AG04450 (cell line): ENCODE measurements around the gene CEP78. TPM values are rescaled to one million over a fixed set of nuclear protein-coding genes. Genes with fewer than 3 reads are reported as not detected.
"Not testable (repeated sequence)": the region's sequence is repeated elsewhere in the genome, so short reads cannot be mapped to it uniquely, and the experiment has no call there.

Experiments
- CTCF ChIA-PET: fragments of 300-600, 350-600 bp; formaldehyde crosslinking; extraction: SDS; loops from one replicate; lab custom pipeline; 2022; ENCODE audit warnings: antibody characterized with exemption, inconsistent platforms; lab: Charles Lee
- POLR2A ChIA-PET: fragments of 350-600 bp; formaldehyde crosslinking; extraction: SDS; loops from one replicate; lab custom pipeline; 2021; ENCODE audit warnings: antibody characterized with exemption, inconsistent platforms; lab: Yijun Ruan, JAX
- DNase-seq: peaks from one replicate; pipeline ENCODE4 v3.0.0-alpha.2; 2011; ENCODE audit warnings: low read depth, low spot score
- H3K27ac ChIP-seq: one replicate; pipeline ENCODE4 v1.5.1; 2012; ENCODE audit warnings: low read depth, low read length, control low read depth
- H3K27me3 ChIP-seq: one replicate; pipeline ENCODE4 v1.6.0; 2012; ENCODE audit warnings: low read length; ENCODE audit not compliant: control insufficient read depth, insufficient read depth
- H3K4me3 ChIP-seq: 2 replicates; pipeline ENCODE4 v1.5.1; 2011; ENCODE audit warnings: mild to moderate bottlenecking, low read depth, low read length, control low read depth
- H3K9me3 ChIP-seq: 2 replicates; pipeline ENCODE4 v1.5.1; 2012; ENCODE audit warnings: low read length; ENCODE audit not compliant: control insufficient read depth, insufficient read depth
- polyA plus RNA-seq: library from polyadenylated mRNA; depleted of rRNA; stranded (reverse); fragments of >200 nt; gene quantifications from 2 replicates; pipeline ENCODE4 v1.2.3, GENCODE V29; 2011
- TF ChIP-seq, protein P1 (sequence below): IDR thresholded peaks from 2 replicates; pipeline ENCODE4 v1.5.1; 2011; ENCODE audit warnings: low read depth, low read length, control low read depth, inconsistent platforms

CEP78 gene
- polyA plus RNA-seq, 1 experiment: 11.0 TPM

DNA sequence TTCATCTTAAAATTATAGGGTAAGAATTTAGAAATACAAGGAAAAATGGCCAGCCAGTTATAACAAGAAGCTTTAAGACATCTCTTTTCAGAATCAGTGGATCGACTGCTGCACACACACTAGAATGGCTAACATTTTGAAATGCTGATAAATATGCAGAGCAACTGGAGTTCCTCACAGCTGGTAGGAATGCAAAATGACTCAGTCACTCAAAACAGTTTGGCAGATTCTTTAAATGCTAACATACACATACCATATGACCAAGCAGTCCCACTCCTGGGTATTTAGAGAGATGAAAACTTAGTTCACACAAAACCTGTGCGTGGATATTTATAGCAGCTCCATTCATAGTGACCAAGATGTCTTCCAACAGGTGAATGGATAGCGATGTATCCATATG lies 37.9 kb downstream of the CEP78 start:
- Histone ChIP-seq H3K9me3 (no peaks in the 10 kb centered on the region), H3K4me3 (no peak overlapping the region), H3K27ac (no peak overlapping the region), H3K27me3 (no peaks in the 10 kb centered on the region)
- POLR2A ChIA-PET: interaction anchor here (1.9 kb wide), 1 partner anchor 23 kb away, joined by 12 read pairs; the partner anchor contains the start of gene PSAT1
- TF ChIP-seq, protein P1, sequence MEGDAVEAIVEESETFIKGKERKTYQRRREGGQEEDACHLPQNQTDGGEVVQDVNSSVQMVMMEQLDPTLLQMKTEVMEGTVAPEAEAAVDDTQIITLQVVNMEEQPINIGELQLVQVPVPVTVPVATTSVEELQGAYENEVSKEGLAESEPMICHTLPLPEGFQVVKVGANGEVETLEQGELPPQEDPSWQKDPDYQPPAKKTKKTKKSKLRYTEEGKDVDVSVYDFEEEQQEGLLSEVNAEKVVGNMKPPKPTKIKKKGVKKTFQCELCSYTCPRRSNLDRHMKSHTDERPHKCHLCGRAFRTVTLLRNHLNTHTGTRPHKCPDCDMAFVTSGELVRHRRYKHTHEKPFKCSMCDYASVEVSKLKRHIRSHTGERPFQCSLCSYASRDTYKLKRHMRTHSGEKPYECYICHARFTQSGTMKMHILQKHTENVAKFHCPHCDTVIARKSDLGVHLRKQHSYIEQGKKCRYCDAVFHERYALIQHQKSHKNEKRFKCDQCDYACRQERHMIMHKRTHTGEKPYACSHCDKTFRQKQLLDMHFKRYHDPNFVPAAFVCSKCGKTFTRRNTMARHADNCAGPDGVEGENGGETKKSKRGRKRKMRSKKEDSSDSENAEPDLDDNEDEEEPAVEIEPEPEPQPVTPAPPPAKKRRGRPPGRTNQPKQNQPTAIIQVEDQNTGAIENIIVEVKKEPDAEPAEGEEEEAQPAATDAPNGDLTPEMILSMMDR: no peak
- no peak for DNase-seq
- CTCF ChIA-PET: interaction anchor here (0.7 to 2.0 kb wide), 5 partner anchors 11 to 1373 kb away, joined by 3 to 7 read pairs (median 5); partner anchors contain the start of gene PSAT1

- H3K27me3 ChIP-seq: no peaks in the 10 kb centered on the region
- CTCF ChIA-PET: interaction anchor here (1.3 to 1.8 kb wide), 2 partner anchors 19 to 88 kb away, joined by 4 to 8 read pairs; partner anchors contain the start of gene PSAT1
- DNase-seq: no peak
- POLR2A ChIA-PET: interaction anchor here (0.6 to 1.9 kb wide), 3 partner anchors 18 to 1062 kb away, joined by 4 to 9 read pairs (median 4); partner anchors contain the start of gene PSAT1
- H3K9me3 ChIP-seq: no peaks in the 10 kb centered on the region
- TF ChIP-seq, protein P1: no peak
- no peak overlapping the region for H3K27ac ChIP-seq
- H3K4me3 ChIP-seq: no peak overlapping the region
These were observed 42.4 kb downstream of the CEP78 start for GRCh38 chr9:78278177-78278777.

GRCh38 chr9:78278801-78279200 lies 42.9 kb downstream of the CEP78 start:
- Histone ChIP-seq H3K27ac (no peak overlapping the region), H3K9me3 (no peaks in the 10 kb centered on the region), H3K27me3 (no peaks in the 10 kb centered on the region), H3K4me3 (no peak overlapping the region)
- TF ChIP-seq, protein P1: no peak
- ChIA-PET CTCF (interaction anchor here (1.3 to 1.8 kb wide), 2 partner anchors 19 to 88 kb away, joined by 4 to 8 read pairs; partner anchors contain the start of gene PSAT1), POLR2A (interaction anchor here (0.6 to 1.9 kb wide), 3 partner anchors 18 to 1061 kb away, joined by 4 to 9 read pairs (median 4); partner anchors contain the start of gene PSAT1)
- no peak for DNase-seq

DNA sequence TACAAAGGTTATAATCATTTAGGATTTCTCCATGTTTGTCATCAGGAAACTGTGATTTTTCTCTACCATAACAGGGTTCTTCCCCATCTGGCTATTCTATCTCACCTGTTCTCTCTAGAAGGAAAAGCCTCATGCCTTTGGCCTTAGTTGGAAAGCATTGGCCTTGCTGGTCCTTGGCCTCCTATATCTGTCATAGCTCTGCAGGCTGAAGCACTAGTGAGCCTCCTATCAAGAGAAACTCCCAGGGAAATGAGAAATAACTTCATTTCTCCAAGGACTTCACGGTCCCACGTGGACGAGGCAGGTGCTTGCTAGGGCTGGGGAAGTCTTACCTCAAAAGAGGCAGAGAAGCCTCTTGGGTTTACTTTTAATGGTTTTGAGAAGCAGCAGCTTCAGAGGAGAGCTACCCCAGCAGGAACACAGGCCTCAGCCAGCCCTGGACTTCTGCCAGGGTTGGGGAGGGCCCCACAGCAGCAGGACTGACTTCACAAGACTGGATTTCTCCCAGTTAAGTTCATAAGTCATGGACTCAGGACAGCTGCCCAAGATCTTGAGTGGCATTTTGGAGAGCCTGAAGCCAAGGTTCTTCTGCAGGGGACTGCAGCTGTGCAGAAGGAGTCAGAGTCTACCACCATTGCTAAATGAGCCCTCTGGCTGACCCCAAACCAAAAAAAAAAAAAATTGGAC lies 45.2 kb downstream of the CEP78 start:
- no peak for DNase-seq
- POLR2A ChIA-PET: interaction anchor here (0.5 to 1.9 kb wide), 4 partner anchors 15 to 34 kb away, joined by 3 to 10 read pairs (median 3); partner anchors contain the start of gene PSAT1
- CTCF ChIA-PET: interaction anchor here (0.6 to 0.9 kb wide), 2 partner anchors 15 to 16 kb away, joined by 3 read pairs; partner anchors contain the start of gene PSAT1
- Histone ChIP-seq H3K27me3 (no peaks in the 10 kb centered on the region), H3K4me3 (no peak overlapping the region), H3K27ac (no peak overlapping the region), H3K9me3 (no peaks in the 10 kb centered on the region)
- TF ChIP-seq, protein P1: no peak

DNA sequence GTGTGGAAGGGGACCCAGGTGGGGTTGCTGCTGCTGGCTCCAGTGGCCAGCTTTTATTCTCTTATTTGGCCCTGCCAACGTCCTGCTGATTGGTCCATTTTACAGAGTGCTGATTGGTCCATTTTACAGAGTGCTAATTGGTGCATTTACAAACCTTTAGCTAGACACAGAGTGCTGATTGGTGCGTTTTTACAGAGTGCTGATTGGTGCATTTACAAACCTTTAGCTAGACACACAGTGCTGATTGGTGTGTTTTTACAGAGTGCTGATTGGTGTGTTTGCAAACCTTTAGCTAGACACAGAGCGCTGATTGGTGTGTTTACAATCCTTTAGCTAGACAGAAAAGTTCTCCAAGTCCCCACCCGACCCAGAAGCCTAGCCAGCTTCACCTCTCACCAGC lies 48.3 kb downstream of the CEP78 start:
- H3K4me3 ChIP-seq, CTCF ChIA-PET, H3K27me3 ChIP-seq, H3K27ac ChIP-seq, DNase-seq, H3K9me3 ChIP-seq: not testable (repeated sequence)
- POLR2A ChIA-PET: interaction anchor here (1.6 kb wide), 1 partner anchor 13 kb away, joined by 5 read pairs; the partner anchor contains the start of gene PSAT1
